PC-9 (cell line): ENCODE data around the gene SMARCA2.

ENCODE experiments used
- CTCF ChIP-seq: fragments of 200-600 bp; sonication (generic); conservative IDR thresholded peaks from 2 replicates; pipeline ENCODE4 v1.6.1; 2017; ENCODE audit warnings: mixed run types, antibody characterized with exemption, mild to moderate bottlenecking, moderate library complexity
- EZH2 ChIP-seq: fragments of 200-600 bp; sonication (generic); IDR thresholded peaks from 2 replicates; pipeline ENCODE4 v1.8.0; 2017; ENCODE audit warnings: antibody characterized with exemption, low read depth

DNA sequence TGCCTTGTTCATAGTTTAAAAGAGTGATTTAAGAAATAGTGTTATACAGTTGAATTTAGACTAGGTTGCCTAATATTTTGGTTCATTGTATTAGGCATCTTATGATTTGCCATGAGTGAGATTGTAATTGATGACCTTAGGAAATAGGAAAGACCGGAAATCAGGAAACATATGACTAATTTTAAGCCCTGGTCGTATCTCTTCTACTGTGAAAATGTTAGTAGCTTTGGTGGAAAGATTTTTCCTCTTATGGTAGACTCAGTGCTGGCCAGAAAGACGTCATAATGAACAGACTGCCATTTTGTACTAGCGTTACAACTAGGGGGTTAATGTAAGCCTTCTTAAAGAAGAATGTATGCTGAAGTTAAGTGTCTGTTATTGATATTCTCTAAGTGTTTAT is 21.7 kb downstream of the SMARCA2 start:
- TF ChIP-seq CTCF, result no peak
- TF ChIP-seq EZH2, result no peak
